NB4 (cell line): ENCODE data around the gene SESN1.

ENCODE experiments used
- CTCF ChIP-seq: IDR thresholded peaks from one replicate; pipeline ENCODE4 v1.5.1; 2012; ENCODE audit warnings: low read depth, low read length
- MAX ChIP-seq: IDR thresholded peaks from 2 replicates; pipeline ENCODE4 v1.6.1; 2011; ENCODE audit warnings: low read depth, low read length

- no peak for TF ChIP-seq CTCF
- TF ChIP-seq MAX = no peak
Measured at GRCh38 chr6:109087661-109088264, 6.9 kb downstream of the SESN1 start.
